HEK293 (cell line): Measurements from ENCODE around the gene TMEM260.
A peak's percentile ranks its signal among the peaks of the same experiment; 100 is the strongest.

Experiments used
- CTCF ChIA-PET: fragments of 350-600 bp; formaldehyde crosslinking; extraction: SDS; loops from one replicate; lab custom pipeline; 2021; ENCODE audit warnings: antibody characterized with exemption; lab: Yijun Ruan, JAX
- POLR2A ChIA-PET: fragments of 300-600 bp; formaldehyde crosslinking; extraction: SDS; loops from one replicate; lab custom pipeline; 2020; ENCODE audit warnings: antibody characterized with exemption, inconsistent platforms; lab: Yijun Ruan, JAX
- H3K27ac ChIP-seq: fragments of 200-500 bp; sonication (Bioruptor generic); 2 replicates; pipeline ENCODE4 v1.5.1; 2014; ENCODE audit warnings: low read depth, low read length, control low read depth, inconsistent platforms; ENCODE audit errors: extremely low read depth
- H3K36me3 ChIP-seq, 2 experiments: fragments of 200-500 bp in 1 of 2; sonication (Bioruptor generic) in 1 of 2; 1 replicate in 1 of 2; 2 replicates in 1 of 2; pipeline ENCODE4 v1.5.1; 2014 to 2017; ENCODE audit warnings: inconsistent platforms in 2 of 2, low read length in 2 of 2; ENCODE audit not compliant: control insufficient read depth in 2 of 2, insufficient read depth in 1 of 2
- H3K4me1 ChIP-seq: fragments of 200-500 bp; sonication (Bioruptor generic); 2 replicates; pipeline ENCODE4 v1.5.1; 2014; ENCODE audit warnings: mild to moderate bottlenecking, low read length, inconsistent platforms; ENCODE audit not compliant: control insufficient read depth, insufficient read depth
- H3K4me3 ChIP-seq: 2 replicates; pipeline ENCODE4 v1.5.1; 2011; ENCODE audit warnings: low read depth, mild to moderate bottlenecking, control low read depth, low read length, moderate library complexity
- H3K9me3 ChIP-seq: fragments of 200-500 bp; sonication (Bioruptor generic); 2 replicates; pipeline ENCODE4 v1.5.1; 2014; ENCODE audit warnings: low read depth, low read length, inconsistent platforms; ENCODE audit not compliant: control insufficient read depth, insufficient read depth
- EGR2 ChIP-seq: fragments of 450-650 bp; formaldehyde crosslinking; IDR thresholded peaks from 2 replicates; pipeline ENCODE4 v1.5.1; 2016; ENCODE audit warnings: low read depth, missing biosample characterization, missing genetic modification characterization
- IKZF3 ChIP-seq: fragments of 450-650 bp; IDR thresholded peaks from 2 replicates; pipeline ENCODE4 v1.5.0; 2018; ENCODE audit warnings: missing biosample characterization, mild to moderate bottlenecking, missing genetic modification characterization, moderate library complexity
- MZF1 ChIP-seq: fragments of 450-650 bp; formaldehyde crosslinking; IDR thresholded peaks from 2 replicates; pipeline ENCODE4 v1.5.1; 2017; ENCODE audit warnings: missing biosample characterization, missing genetic modification characterization, borderline replicate concordance
- OSR2 ChIP-seq: fragments of 450-650 bp; formaldehyde crosslinking; IDR thresholded peaks from 2 replicates; pipeline ENCODE4 v1.5.1; 2016; ENCODE audit warnings: missing biosample characterization, missing genetic modification characterization
- PRDM1 ChIP-seq: fragments of 450-650 bp; formaldehyde crosslinking; IDR thresholded peaks from 2 replicates; pipeline ENCODE4; 2016; ENCODE audit warnings: missing biosample characterization, missing genetic modification characterization
- SP7 ChIP-seq: fragments of 450-650 bp; formaldehyde crosslinking; IDR thresholded peaks from 2 replicates; pipeline ENCODE4 v1.5.1; 2016; ENCODE audit warnings: missing biosample characterization, missing genetic modification characterization
- ZEB2 ChIP-seq: fragments of 450-650 bp; formaldehyde crosslinking; IDR thresholded peaks from 2 replicates; pipeline ENCODE4 v1.5.1; 2016; ENCODE audit warnings: missing biosample characterization, missing genetic modification characterization
- ZNF214 ChIP-seq: fragments of 450-650 bp; formaldehyde crosslinking; IDR thresholded peaks from 2 replicates; pipeline ENCODE4 v1.5.1; 2017; ENCODE audit warnings: missing biosample characterization, mild to moderate bottlenecking, missing genetic modification characterization, borderline replicate concordance
- ZNF335 ChIP-seq: fragments of 450-650 bp; formaldehyde crosslinking; conservative IDR thresholded peaks from 2 replicates; pipeline ENCODE4 v1.5.1; 2016; ENCODE audit warnings: missing biosample characterization, missing genetic modification characterization
- ZNF558 ChIP-seq: fragments of 450-650 bp; formaldehyde crosslinking; IDR thresholded peaks from 2 replicates; pipeline ENCODE4 v1.5.1; 2016; ENCODE audit warnings: missing biosample characterization, missing genetic modification characterization
- ZNF596 ChIP-seq: fragments of 450-650 bp; IDR thresholded peaks from 2 replicates; pipeline ENCODE4 v1.5.0; 2018; ENCODE audit warnings: missing biosample characterization, mild to moderate bottlenecking, missing genetic modification characterization, moderate library complexity
- ZNF664 ChIP-seq: fragments of 450-650 bp; formaldehyde crosslinking; IDR thresholded peaks from 2 replicates; pipeline ENCODE4 v1.5.1; 2016; ENCODE audit warnings: missing biosample characterization, missing genetic modification characterization
- ZNF785 ChIP-seq: fragments of 450-650 bp; formaldehyde crosslinking; IDR thresholded peaks from 2 replicates; pipeline ENCODE4 v1.5.1; 2016; ENCODE audit warnings: missing biosample characterization, missing genetic modification characterization
- TF ChIP-seq, protein P1 (sequence below): IDR thresholded peaks from 2 replicates; pipeline ENCODE4 v1.6.1; 2011; ENCODE audit warnings: mild to moderate bottlenecking, low read depth, low read length, borderline replicate concordance
- TF ChIP-seq, protein P2 (sequence below): fragments of 450-650 bp; formaldehyde crosslinking; IDR thresholded peaks from 2 replicates; pipeline ENCODE4 v1.5.1; 2016; ENCODE audit warnings: missing biosample characterization, missing genetic modification characterization
- TF ChIP-seq, protein P3 (sequence below): fragments of 450-650 bp; formaldehyde crosslinking; IDR thresholded peaks from 2 replicates; pipeline ENCODE4 v1.5.1; 2016; ENCODE audit warnings: missing biosample characterization, missing genetic modification characterization
- TF ChIP-seq, protein P4 (sequence below): fragments of 450-650 bp; formaldehyde crosslinking; IDR thresholded peaks from 2 replicates; pipeline ENCODE4 v1.5.1; 2017; ENCODE audit warnings: missing biosample characterization, missing genetic modification characterization
- TF ChIP-seq, protein P5 (sequence below): fragments of 450-650 bp; formaldehyde crosslinking; IDR thresholded peaks from 2 replicates; pipeline ENCODE4 v1.5.1; 2016; ENCODE audit warnings: missing biosample characterization, missing genetic modification characterization
- TF ChIP-seq, protein P6 (sequence below): fragments of 450-650 bp; formaldehyde crosslinking; IDR thresholded peaks from 2 replicates; pipeline ENCODE4 v1.5.1; 2017; ENCODE audit warnings: missing biosample characterization, missing genetic modification characterization

TMEM260 gene

DNA sequence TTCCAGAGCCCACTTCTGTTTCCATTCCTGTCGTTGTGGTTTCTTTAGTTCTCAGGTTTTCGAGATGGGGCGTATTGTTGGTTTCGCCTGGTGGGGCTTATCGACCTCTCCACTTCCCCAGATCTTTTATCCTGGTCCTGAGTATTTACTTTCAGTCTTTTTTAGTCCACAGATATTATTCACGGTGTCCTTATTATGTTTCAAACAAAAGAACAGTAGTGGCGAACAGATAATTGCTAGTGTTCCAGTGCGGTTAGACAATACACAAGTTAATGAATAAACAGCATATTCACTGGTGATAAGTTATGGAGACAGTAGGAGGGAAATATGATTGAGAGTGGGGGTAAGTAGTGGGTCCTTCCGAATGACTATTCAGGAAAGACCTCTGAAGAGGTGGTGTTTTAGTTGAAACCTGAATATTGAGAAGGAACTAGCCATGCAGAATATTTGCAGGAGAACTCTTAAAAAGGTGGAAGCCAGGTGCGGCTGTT is 668 bp downstream of the TMEM260 start (continued):
- TF ChIP-seq, protein P1, sequence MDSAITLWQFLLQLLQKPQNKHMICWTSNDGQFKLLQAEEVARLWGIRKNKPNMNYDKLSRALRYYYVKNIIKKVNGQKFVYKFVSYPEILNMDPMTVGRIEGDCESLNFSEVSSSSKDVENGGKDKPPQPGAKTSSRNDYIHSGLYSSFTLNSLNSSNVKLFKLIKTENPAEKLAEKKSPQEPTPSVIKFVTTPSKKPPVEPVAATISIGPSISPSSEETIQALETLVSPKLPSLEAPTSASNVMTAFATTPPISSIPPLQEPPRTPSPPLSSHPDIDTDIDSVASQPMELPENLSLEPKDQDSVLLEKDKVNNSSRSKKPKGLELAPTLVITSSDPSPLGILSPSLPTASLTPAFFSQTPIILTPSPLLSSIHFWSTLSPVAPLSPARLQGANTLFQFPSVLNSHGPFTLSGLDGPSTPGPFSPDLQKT: no peak
- peak; percentile 67 for TF ChIP-seq ZNF335 (tag by site-specific recombination)
- TF ChIP-seq, protein P2, sequence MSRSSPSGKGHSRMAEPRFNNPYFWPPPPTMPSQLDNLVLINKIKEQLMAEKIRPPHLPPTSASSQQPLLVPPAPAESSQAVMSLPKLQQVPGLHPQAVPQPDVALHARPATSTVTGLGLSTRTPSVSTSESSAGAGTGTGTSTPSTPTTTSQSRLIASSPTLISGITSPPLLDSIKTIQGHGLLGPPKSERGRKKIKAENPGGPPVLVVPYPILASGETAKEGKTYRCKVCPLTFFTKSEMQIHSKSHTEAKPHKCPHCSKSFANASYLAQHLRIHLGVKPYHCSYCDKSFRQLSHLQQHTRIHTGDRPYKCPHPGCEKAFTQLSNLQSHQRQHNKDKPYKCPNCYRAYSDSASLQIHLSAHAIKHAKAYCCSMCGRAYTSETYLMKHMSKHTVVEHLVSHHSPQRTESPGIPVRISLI (tag by site-specific recombination): no peak
- TF ChIP-seq, protein P3, sequence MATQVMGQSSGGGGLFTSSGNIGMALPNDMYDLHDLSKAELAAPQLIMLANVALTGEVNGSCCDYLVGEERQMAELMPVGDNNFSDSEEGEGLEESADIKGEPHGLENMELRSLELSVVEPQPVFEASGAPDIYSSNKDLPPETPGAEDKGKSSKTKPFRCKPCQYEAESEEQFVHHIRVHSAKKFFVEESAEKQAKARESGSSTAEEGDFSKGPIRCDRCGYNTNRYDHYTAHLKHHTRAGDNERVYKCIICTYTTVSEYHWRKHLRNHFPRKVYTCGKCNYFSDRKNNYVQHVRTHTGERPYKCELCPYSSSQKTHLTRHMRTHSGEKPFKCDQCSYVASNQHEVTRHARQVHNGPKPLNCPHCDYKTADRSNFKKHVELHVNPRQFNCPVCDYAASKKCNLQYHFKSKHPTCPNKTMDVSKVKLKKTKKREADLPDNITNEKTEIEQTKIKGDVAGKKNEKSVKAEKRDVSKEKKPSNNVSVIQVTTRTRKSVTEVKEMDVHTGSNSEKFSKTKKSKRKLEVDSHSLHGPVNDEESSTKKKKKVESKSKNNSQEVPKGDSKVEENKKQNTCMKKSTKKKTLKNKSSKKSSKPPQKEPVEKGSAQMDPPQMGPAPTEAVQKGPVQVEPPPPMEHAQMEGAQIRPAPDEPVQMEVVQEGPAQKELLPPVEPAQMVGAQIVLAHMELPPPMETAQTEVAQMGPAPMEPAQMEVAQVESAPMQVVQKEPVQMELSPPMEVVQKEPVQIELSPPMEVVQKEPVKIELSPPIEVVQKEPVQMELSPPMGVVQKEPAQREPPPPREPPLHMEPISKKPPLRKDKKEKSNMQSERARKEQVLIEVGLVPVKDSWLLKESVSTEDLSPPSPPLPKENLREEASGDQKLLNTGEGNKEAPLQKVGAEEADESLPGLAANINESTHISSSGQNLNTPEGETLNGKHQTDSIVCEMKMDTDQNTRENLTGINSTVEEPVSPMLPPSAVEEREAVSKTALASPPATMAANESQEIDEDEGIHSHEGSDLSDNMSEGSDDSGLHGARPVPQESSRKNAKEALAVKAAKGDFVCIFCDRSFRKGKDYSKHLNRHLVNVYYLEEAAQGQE (tag by site-specific recombination): no peak

DNA sequence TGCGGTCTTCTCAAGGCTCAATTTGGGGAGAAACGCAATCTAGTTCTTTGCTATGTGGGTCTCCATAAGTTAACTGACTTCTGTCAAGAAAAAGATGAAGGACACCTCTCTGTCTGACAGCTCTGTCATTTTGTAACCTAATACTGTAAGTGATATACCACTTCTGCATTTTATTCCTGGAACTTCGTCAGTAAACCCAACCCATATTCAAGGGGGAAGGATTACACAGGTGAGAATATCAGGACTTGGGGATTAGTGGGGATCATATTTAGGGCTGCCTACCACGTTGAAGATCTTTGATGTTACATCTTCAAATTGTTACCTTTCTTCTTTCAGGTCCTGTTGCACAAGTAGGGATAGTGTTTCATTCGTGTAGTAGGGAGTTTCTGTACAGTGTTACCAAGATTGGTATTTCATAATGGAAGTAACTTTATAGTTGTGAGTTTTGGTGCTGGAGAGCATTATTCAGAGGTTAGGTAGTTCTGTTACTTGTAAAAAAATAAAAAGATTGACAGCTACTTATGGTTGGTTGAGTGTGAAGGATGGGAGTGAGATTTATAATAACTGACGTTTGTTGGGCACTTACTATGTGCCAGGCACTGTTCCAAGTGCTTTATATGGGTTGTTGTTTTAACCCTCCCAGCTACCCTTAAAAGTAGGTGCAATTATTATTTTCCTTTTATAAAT is 1.6 kb downstream of the TMEM260 start:
- POLR2A ChIA-PET: interaction anchor here (1.9 kb wide), 1 partner anchor 9 kb away, joined by 22 read pairs; no protein-coding TSS in a partner anchor
- Histone ChIP-seq H3K4me3 (peak overlapping the region; percentile 92), H3K36me3 (no peaks in the 10 kb centered on the region), H3K9me3 (no peaks in the 10 kb centered on the region), H3K4me1 (peaks cover 33% of the 10 kb centered on the region), H3K27ac (peak overlapping the region; percentile 82; the same call in 1 of the 2 replicates)
- CTCF ChIA-PET: interaction anchor here (0.6 to 1.4 kb wide), 3 partner anchors 9 to 229 kb away, joined by 3 to 5 read pairs (median 3); partner anchors contain the start of gene OTX2
- TF ChIP-seq, protein P4, sequence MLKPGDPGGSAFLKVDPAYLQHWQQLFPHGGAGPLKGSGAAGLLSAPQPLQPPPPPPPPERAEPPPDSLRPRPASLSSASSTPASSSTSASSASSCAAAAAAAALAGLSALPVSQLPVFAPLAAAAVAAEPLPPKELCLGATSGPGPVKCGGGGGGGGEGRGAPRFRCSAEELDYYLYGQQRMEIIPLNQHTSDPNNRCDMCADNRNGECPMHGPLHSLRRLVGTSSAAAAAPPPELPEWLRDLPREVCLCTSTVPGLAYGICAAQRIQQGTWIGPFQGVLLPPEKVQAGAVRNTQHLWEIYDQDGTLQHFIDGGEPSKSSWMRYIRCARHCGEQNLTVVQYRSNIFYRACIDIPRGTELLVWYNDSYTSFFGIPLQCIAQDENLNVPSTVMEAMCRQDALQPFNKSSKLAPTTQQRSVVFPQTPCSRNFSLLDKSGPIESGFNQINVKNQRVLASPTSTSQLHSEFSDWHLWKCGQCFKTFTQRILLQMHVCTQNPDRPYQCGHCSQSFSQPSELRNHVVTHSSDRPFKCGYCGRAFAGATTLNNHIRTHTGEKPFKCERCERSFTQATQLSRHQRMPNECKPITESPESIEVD (tag by site-specific recombination): peak; percentile 78
- TF ChIP-seq ZNF558 (tag by site-specific recombination) (no peak), IKZF3 (tag by site-specific recombination) (0 out of 2 replicates have a peak, but pooled peaks have one; percentile 27), ZEB2 (peak; percentile 54; the same call in 1 of the 2 replicates), ZNF664 (peak; percentile 83), ZNF596 (tag by site-specific recombination) (no peak), EGR2 (tag by site-specific recombination) (no peak), MZF1 (tag by site-specific recombination) (peak; percentile 94), ZNF785 (no peak), ZNF214 (tag by site-specific recombination) (no peak), OSR2 (peak; percentile 27; the same call in 1 of the 2 replicates), SP7 (tag by site-specific recombination) (peak; percentile 83), PRDM1 (tag by site-specific recombination) (no peak)
- TF ChIP-seq, protein P5, sequence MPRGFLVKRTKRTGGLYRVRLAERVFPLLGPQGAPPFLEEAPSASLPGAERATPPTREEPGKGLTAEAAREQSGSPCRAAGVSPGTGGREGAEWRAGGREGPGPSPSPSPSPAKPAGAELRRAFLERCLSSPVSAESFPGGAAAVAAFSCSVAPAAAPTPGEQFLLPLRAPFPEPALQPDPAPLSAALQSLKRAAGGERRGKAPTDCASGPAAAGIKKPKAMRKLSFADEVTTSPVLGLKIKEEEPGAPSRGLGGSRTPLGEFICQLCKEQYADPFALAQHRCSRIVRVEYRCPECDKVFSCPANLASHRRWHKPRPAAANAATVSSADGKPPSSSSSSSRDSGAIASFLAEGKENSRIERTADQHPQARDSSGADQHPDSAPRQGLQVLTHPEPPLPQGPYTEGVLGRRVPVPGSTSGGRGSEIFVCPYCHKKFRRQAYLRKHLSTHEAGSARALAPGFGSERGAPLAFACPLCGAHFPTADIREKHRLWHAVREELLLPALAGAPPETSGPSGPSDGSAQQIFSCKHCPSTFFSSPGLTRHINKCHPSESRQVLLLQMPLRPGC (tag by site-specific recombination): no peak
- TF ChIP-seq, protein P3 (tag by site-specific recombination): 0 out of 2 replicates have a peak, but pooled peaks have one; percentile 20
- TF ChIP-seq, protein P6, sequence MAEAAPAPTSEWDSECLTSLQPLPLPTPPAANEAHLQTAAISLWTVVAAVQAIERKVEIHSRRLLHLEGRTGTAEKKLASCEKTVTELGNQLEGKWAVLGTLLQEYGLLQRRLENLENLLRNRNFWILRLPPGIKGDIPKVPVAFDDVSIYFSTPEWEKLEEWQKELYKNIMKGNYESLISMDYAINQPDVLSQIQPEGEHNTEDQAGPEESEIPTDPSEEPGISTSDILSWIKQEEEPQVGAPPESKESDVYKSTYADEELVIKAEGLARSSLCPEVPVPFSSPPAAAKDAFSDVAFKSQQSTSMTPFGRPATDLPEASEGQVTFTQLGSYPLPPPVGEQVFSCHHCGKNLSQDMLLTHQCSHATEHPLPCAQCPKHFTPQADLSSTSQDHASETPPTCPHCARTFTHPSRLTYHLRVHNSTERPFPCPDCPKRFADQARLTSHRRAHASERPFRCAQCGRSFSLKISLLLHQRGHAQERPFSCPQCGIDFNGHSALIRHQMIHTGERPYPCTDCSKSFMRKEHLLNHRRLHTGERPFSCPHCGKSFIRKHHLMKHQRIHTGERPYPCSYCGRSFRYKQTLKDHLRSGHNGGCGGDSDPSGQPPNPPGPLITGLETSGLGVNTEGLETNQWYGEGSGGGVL (tag by site-specific recombination): no peak
